Glutamatergic neuron (in vitro differentiated cells): Measurements from ENCODE around the gene MYO5A. TPM values are rescaled to one million over a fixed set of nuclear protein-coding genes. Genes with fewer than 3 reads are reported as not detected.
A peak's percentile ranks its signal among the peaks of the same experiment; 100 is the strongest.

Experiments used
- DNase-seq: peaks from one replicate; pipeline ENCODE4 v3.0.0; 2022
- H3K27ac Mint-ChIP-seq: one replicate; pipeline ENCODE4 v1.8.0; 2020; ENCODE audit warnings: mild to moderate bottlenecking, mixed read lengths, inconsistent platforms; ENCODE audit not compliant: unreplicated experiment
- H3K27me3 Mint-ChIP-seq: one replicate; pipeline ENCODE4 v1.8.0; 2020; ENCODE audit warnings: mild to moderate bottlenecking, moderate library complexity, mixed read lengths, inconsistent platforms; ENCODE audit not compliant: unreplicated experiment
- H3K36me3 Mint-ChIP-seq: one replicate; pipeline ENCODE4 v1.8.0; 2020; ENCODE audit warnings: mild to moderate bottlenecking, mixed read lengths, inconsistent platforms; ENCODE audit not compliant: unreplicated experiment
- H3K4me1 Mint-ChIP-seq: one replicate; pipeline ENCODE4 v1.8.0; 2020; ENCODE audit warnings: mild to moderate bottlenecking, low read depth, mixed read lengths, inconsistent platforms; ENCODE audit not compliant: unreplicated experiment
- H3K4me3 Mint-ChIP-seq: one replicate; pipeline ENCODE4 v1.8.0; 2020; ENCODE audit warnings: mild to moderate bottlenecking, mixed read lengths, inconsistent platforms; ENCODE audit not compliant: unreplicated experiment
- H3K9me3 Mint-ChIP-seq: one replicate; pipeline ENCODE4 v1.8.0; 2020; ENCODE audit warnings: mild to moderate bottlenecking, moderate library complexity, mixed read lengths, inconsistent platforms; ENCODE audit not compliant: unreplicated experiment
- CTCF ChIP-seq: fragments of 200-600 bp; sonication (generic); IDR thresholded peaks from one replicate; pipeline ENCODE4 v1.5.0; 2021; ENCODE audit not compliant: partially characterized antibody, unreplicated experiment
- total RNA-seq: library from RNA; stranded (reverse); fragmentation: NEBNext Ultra II Directional; extraction: Animal tissue kit (Norgen Biotek cat#: 25700); gene quantifications from one replicate; pipeline ENCODE4 v1.2.1, GENCODE V29; 2021; ENCODE audit not compliant: unreplicated experiment

The MYO5A gene
- total RNA-seq, 1 donor from 2014 or later, result 61.0 TPM

DNA sequence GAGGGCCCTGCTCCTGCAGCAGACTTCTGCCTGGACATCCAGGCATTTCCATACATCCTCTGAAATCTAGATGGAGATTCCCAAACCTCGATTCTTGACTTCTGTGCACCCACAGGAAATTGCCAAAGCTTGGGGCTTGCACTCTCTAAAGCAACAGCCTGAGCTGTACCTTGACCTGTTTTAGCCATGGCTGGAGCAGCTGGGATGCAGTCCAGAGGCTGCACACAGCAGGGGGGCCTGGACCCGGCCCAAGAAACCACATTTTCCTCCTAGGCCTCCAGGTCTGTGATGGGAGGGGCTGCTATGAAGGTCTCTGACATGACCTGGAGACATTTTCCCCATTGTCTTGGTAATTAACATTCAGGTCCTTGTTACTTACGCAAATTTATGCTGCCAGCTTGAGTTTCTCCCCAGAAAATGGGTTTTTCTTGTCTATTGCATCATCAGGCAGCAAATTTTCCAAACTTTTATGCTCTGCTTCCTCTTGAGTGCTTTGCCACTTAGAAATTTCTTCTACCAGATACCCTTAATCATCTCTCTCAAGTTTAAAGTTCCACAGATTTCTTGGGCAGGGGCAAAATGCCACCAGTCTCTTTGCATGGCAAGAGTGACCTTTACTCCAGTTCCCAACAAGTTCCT lies 11.8 kb upstream of the MYO5A start:
- H3K27ac Mint-ChIP-seq, result no peak overlapping the region
- no peaks in the 10 kb centered on the region for H3K4me1 Mint-ChIP-seq
- no peak for TF ChIP-seq CTCF
- H3K9me3 Mint-ChIP-seq, result peaks cover 3% of the 10 kb centered on the region
- H3K36me3 Mint-ChIP-seq, result peaks cover 9% of the 10 kb centered on the region
- peaks cover 5% of the 10 kb centered on the region for H3K27me3 Mint-ChIP-seq
- no peak for DNase-seq
- no peak overlapping the region for H3K4me3 Mint-ChIP-seq

GRCh38 chr15:52537459-52537858 lies 8.8 kb upstream of the MYO5A start:
- H3K4me1 Mint-ChIP-seq, result no peaks in the 10 kb centered on the region

DNA sequence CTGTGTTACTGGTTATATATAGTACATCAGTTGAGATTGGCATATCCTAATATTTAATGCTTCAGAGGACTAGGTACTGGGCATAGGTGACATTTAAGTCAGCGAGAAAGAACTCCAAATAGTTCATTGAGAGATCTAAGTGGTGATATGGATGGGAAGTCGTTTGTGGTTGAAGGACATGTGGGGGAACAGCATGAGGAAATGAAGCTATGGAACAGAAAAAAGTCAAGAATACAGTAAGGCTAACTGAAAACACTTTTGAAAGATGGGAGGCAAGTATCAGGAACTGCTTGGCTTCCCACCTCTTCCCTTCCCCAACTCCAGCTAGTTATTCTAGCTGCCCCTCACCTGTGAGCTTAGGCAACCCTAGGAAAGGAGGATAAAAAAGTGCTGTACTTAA lies 3.7 kb upstream of the MYO5A start:
- Mint-ChIP-seq H3K36me3 (no peaks in the 10 kb centered on the region), H3K4me3 (no peak overlapping the region), H3K4me1 (peaks cover 9% of the 10 kb centered on the region), H3K27ac (no peak overlapping the region), H3K27me3 (peaks cover 7% of the 10 kb centered on the region), H3K9me3 (peaks cover 15% of the 10 kb centered on the region)
- no peak for DNase-seq
- TF ChIP-seq CTCF, result no peak

More at GRCh38 chr15:52537459-52537858, 8.8 kb upstream of the MYO5A start:
- H3K27ac Mint-ChIP-seq, result no peak overlapping the region
- peaks cover 3% of the 10 kb centered on the region for H3K27me3 Mint-ChIP-seq
- no peak for TF ChIP-seq CTCF
- H3K4me3 Mint-ChIP-seq, result no peak overlapping the region
- peaks cover 2% of the 10 kb centered on the region for H3K9me3 Mint-ChIP-seq
- no peak for DNase-seq
- H3K36me3 Mint-ChIP-seq, result no peaks in the 10 kb centered on the region

- Mint-ChIP-seq H3K27ac (peak overlapping the region; percentile 73), H3K9me3 (peaks cover 15% of the 10 kb centered on the region), H3K36me3 (no peaks in the 10 kb centered on the region), H3K27me3 (peaks cover 9% of the 10 kb centered on the region), H3K4me1 (peaks cover 12% of the 10 kb centered on the region), H3K4me3 (peak overlapping the region; percentile 88)
- DNase-seq, result no peak
- no peak for TF ChIP-seq CTCF
Measured at GRCh38 chr15:52529940-52530339, 1.3 kb upstream of the MYO5A start.

DNA sequence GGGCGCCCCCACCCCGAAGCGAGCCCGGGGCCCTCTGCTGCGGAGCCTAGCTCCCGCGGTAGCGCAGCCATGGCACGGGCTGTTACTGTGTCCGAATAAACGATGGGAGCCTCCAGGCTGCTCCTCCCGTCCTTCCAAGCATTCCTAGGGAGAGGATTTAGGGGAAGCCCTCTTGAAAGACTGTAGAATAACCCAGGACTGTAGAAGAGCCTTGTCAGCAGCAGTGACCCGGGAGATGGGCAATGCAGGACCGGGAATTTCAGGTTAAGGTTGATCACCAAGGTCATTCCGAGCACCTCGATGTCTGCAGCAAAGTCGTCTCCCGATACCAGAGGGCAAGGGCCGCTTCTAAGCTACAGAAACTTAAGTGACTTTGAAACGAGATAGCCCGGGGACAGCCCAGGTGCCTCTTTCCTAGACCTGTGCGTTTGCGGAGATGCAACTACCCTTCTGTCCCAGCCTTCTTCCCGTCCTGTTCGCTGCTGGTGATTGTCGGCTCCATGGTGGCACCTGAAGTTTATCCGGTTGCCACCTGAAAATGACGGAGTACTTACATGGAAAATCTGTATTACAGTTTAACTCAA lies 753 bp upstream of the MYO5A start:
- Mint-ChIP-seq H3K36me3 (no peaks in the 10 kb centered on the region), H3K27ac (peak overlapping the region; percentile 78), H3K4me1 (peaks cover 12% of the 10 kb centered on the region), H3K4me3 (peak overlapping the region; percentile 88), H3K9me3 (peaks cover 15% of the 10 kb centered on the region), H3K27me3 (peaks cover 9% of the 10 kb centered on the region)
- no peak for TF ChIP-seq CTCF
- no peak for DNase-seq
